Liver (tissue), 9 donors: ENCODE results near the gene CSKMT. TPM values are rescaled to one million over a fixed set of nuclear protein-coding genes. Genes with fewer than 3 reads are reported as not detected.

Source experiments
- DNase-seq: peaks from one replicate; pipeline ENCODE4 v3.0.0-alpha.2; 2017; ENCODE audit warnings: low spot score
- H3K27ac ChIP-seq, 2 donors: one replicate each; pipeline ENCODE4 v1.7.0; 2013; ENCODE audit warnings: inconsistent platforms in 2 of 2, low read length in 2 of 2, control low read depth in 1 of 2, low read depth in 1 of 2, mild to moderate bottlenecking in 1 of 2
- H3K27me3 ChIP-seq, 4 donors: one replicate each; pipeline versions ENCODE4 v1.6.1 to v1.7.0; 2013; ENCODE audit warnings: low read length in 3 of 4, inconsistent platforms in 1 of 4, mild to moderate bottlenecking in 1 of 4, moderate library complexity in 1 of 4; ENCODE audit not compliant: control insufficient read depth in 4 of 4, insufficient read depth in 4 of 4
- H3K36me3 ChIP-seq, 4 donors: one replicate each; pipeline versions ENCODE4 v1.6.1 to v1.7.0; 2013; ENCODE audit warnings: low read length in 3 of 4, mild to moderate bottlenecking in 3 of 4, low read depth in 1 of 4, moderate library complexity in 1 of 4; ENCODE audit not compliant: control insufficient read depth in 4 of 4, insufficient read depth in 3 of 4
- H3K4me1 ChIP-seq, 4 donors: one replicate each; pipeline versions ENCODE4 v1.6.1 to v1.7.0; 2013; ENCODE audit warnings: low read length in 3 of 4, mild to moderate bottlenecking in 3 of 4, moderate library complexity in 1 of 4; ENCODE audit not compliant: control insufficient read depth in 4 of 4, insufficient read depth in 4 of 4
- H3K4me3 ChIP-seq, 3 donors: one replicate each; pipeline versions ENCODE4 v1.6.1 to v1.7.0; 2013; ENCODE audit warnings: low read length in 3 of 3, control low read depth in 1 of 3, low read depth in 1 of 3, mild to moderate bottlenecking in 1 of 3
- H3K9ac ChIP-seq, 2 donors: one replicate each; pipeline ENCODE4 v1.7.0; 2013; ENCODE audit warnings: low read length in 2 of 2, mild to moderate bottlenecking in 2 of 2, moderate library complexity in 2 of 2, control low read depth in 1 of 2, low read depth in 1 of 2
- H3K9me3 ChIP-seq, 4 donors: one replicate each; pipeline versions ENCODE4 v1.6.1 to v1.7.0; 2013; ENCODE audit warnings: low read length in 3 of 4; ENCODE audit not compliant: control insufficient read depth in 4 of 4
- EGR1 ChIP-seq, 2 donors: IDR thresholded peaks; 2 replicates each; pipeline ENCODE4 v1.6.1; 2016 to 2018; ENCODE audit warnings: antibody characterized with exemption in 2 of 2, low read depth in 2 of 2
- FOXA1 ChIP-seq: IDR thresholded peaks from 2 replicates; pipeline ENCODE4 v1.6.1; 2016; ENCODE audit warnings: antibody characterized with exemption
- FOXA2 ChIP-seq: IDR thresholded peaks from 2 replicates; pipeline ENCODE4 v1.6.1; 2016; ENCODE audit warnings: antibody characterized with exemption
- GABPA ChIP-seq, 2 donors: IDR thresholded peaks in 1 of 2; conservative IDR thresholded peaks in 1 of 2; 2 replicates each; pipeline ENCODE4 v1.6.1; 2016; ENCODE audit warnings: antibody characterized with exemption in 2 of 2, mild to moderate bottlenecking in 1 of 2, moderate library complexity in 1 of 2
- HNF4A ChIP-seq, 2 donors: conservative IDR thresholded peaks; 2 replicates each; pipeline ENCODE4 v1.6.1; 2016; ENCODE audit warnings: antibody characterized with exemption in 2 of 2, mild to moderate bottlenecking in 2 of 2
- HNF4G ChIP-seq: IDR thresholded peaks from 2 replicates; pipeline ENCODE4 v1.6.1; 2016; ENCODE audit warnings: antibody characterized with exemption
- JUND ChIP-seq, 2 donors: IDR thresholded peaks; 2 replicates each; pipeline ENCODE4 v1.6.1; 2016; ENCODE audit warnings: antibody characterized with exemption in 2 of 2
- NR2F2 ChIP-seq: IDR thresholded peaks from 2 replicates; pipeline ENCODE4 v1.6.1; 2016; ENCODE audit warnings: antibody characterized with exemption
- RAD21 ChIP-seq, 2 donors: IDR thresholded peaks; 2 replicates each; pipeline ENCODE4 v1.6.1; 2016; ENCODE audit warnings: antibody characterized with exemption in 2 of 2, mild to moderate bottlenecking in 2 of 2
- RXRA ChIP-seq, 2 donors: IDR thresholded peaks; 2 replicates each; pipeline ENCODE4 v1.6.1; 2017 to 2018; ENCODE audit warnings: antibody characterized with exemption in 2 of 2, mild to moderate bottlenecking in 1 of 2
- SP1 ChIP-seq: IDR thresholded peaks from 2 replicates; pipeline ENCODE4 v1.6.1; 2018; ENCODE audit warnings: antibody characterized with exemption, mild to moderate bottlenecking
- TAF1 ChIP-seq: conservative IDR thresholded peaks from 2 replicates; pipeline ENCODE4 v1.6.1; 2016; ENCODE audit warnings: antibody characterized with exemption, mild to moderate bottlenecking
- YY1 ChIP-seq: IDR thresholded peaks from 2 replicates; pipeline ENCODE4 v1.6.1; 2016; ENCODE audit warnings: antibody characterized with exemption, mild to moderate bottlenecking
- WGBS: extraction: QIAGEN DNeasy Blood & Tissue Kit; methylation state at CpG from one replicate; pipeline ENCODE4 v1.1.7; 2013; 5-methylcytosine and 5-hydroxymethylcytosine counted together
- polyA plus RNA-seq, 2 donors: library from polyadenylated mRNA; stranded (reverse) in 1 of 2; unstranded in 1 of 2; fragments of 200-250 nt in 1 of 2; fragments of >200 nt in 1 of 2; fragmentation: Nextera tagmentation in 1 of 2; extraction: Ambion mirVana in 1 of 2; gene quantifications; one replicate each; pipeline versions ENCODE4 v1.2.1 to v1.2.3, GENCODE V29; 2013 to 2015
- total RNA-seq, 2 donors: library from RNA; depleted of rRNA; stranded (reverse); fragments of >200 nt; gene quantifications; one replicate each; pipeline ENCODE4 v1.2.3, GENCODE V29; 2014
- TF ChIP-seq, protein P1 (sequence below): IDR thresholded peaks from 2 replicates; pipeline ENCODE4 v1.6.1; 2016; ENCODE audit warnings: antibody characterized with exemption, mild to moderate bottlenecking
- TF ChIP-seq, protein P2 (sequence below): IDR thresholded peaks from 2 replicates; pipeline ENCODE4 v1.6.1; 2016; ENCODE audit warnings: antibody characterized with exemption
- TF ChIP-seq, protein P3 (sequence below): IDR thresholded peaks from 2 replicates; pipeline ENCODE4 v1.6.1; 2016; ENCODE audit warnings: antibody characterized with exemption
- TF ChIP-seq, protein P4 (sequence below): fragments of 150-350 bp; IDR thresholded peaks from 2 replicates; pipeline ENCODE4 v1.5.1; 2017; ENCODE audit warnings: improper control_type of control experiment, low read depth, low read length; ENCODE audit not compliant: missing input control
- TF ChIP-seq, protein P5 (sequence below): IDR thresholded peaks from 2 replicates; pipeline ENCODE4 v1.6.1; 2016; ENCODE audit warnings: antibody characterized with exemption
- donor health status: healthy.
- donor health status: healthy.
- donor health status: healthy.
- donor health status: healthy.
- donor health status: healthy.

CSKMT gene
- total and polyA plus RNA-seq, 4 donors: 1.8 to 2.5 (median 2.3) TPM

DNA sequence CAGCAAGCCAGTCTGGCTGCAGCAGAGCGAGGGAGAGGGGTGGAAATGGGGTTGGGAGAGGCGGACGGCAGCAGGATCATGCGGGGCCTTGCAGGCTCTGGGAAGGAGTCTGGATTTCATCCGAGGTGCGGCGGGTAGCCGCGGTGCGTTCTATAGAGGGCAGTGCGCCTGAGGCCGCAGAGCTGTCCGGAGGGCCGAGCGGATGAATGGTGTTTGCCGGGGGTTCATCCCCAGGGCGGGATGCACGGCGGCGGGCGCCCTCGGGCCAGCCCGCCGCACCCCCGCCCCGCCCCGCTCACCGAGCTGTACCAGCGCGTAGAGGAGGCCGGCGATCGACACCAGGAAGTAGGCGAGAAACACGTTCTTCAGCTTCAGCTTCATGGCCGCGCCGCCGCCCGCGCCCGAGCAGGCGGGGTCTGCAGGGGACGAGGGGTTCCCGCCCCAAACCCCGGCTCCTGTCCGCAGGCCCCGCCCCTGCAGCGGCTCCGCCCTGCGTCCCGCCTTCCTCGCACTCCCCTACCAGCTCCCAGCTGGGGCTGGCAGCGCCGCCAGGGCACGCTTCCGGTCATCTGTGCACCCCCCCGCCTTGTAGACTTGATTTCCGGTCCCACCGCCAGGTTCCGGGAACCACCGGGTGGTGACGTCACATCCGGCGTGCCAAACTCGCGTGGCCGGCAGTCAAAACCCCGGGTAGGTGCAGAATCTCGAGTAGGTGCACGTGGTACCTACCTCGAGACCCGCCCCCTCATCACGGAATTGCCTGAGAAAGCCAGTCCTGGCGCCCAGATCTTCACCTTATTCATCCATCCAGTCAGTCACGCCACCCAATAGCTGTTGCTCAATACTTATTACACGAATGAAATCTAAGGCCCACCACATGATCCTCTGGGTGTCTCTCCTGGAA lies 43.3 kb upstream of the CSKMT start, which contains the start of gene B3GAT3:
TSS of gene B3GAT3 (minus strand) at position 420 of the 904 bp plus-strand sequence. CDS start at position 381, 39 bp downstream.
- no peaks in the 10 kb centered on the region for H3K9me3 ChIP-seq
- peak within 1 kb of the TSS; percentile 80 to 96 for H3K27ac ChIP-seq
- peaks cover 4 to 17% (median 10%) of the 10 kb centered on the region in 4 donors for H3K4me1 ChIP-seq
- peaks cover 6 to 24% (median 19%) of the 10 kb centered on the region in 4 donors for H3K36me3 ChIP-seq
- TF ChIP-seq RAD21 (IDR thresholded peaks at IDR 0.05) (no peak), TAF1 (no peak), NR2F2 (no peak), GABPA (IDR thresholded peaks at IDR 0.05 in 1 of 2, conservative IDR thresholded peaks at IDR 0.05 in 1 of 2) (peak; percentile 96 to 99), JUND (IDR thresholded peaks at IDR 0.05) (peak; percentile 78 to 88), FOXA1 (no peak), RXRA (IDR thresholded peaks at IDR 0.05) (peak; percentile 35 to 38), SP1 (peak; percentile 83), HNF4A (conservative IDR thresholded peaks at IDR 0.05) (peak in 1 of 2 donors; percentile 35), HNF4G (no peak), YY1 (peak; percentile 61), FOXA2 (no peak), EGR1 (IDR thresholded peaks at IDR 0.05; ENCODE audit: low read depth in 2 of 2) (peak; percentile 26 to 61)
- TF ChIP-seq, protein P1, sequence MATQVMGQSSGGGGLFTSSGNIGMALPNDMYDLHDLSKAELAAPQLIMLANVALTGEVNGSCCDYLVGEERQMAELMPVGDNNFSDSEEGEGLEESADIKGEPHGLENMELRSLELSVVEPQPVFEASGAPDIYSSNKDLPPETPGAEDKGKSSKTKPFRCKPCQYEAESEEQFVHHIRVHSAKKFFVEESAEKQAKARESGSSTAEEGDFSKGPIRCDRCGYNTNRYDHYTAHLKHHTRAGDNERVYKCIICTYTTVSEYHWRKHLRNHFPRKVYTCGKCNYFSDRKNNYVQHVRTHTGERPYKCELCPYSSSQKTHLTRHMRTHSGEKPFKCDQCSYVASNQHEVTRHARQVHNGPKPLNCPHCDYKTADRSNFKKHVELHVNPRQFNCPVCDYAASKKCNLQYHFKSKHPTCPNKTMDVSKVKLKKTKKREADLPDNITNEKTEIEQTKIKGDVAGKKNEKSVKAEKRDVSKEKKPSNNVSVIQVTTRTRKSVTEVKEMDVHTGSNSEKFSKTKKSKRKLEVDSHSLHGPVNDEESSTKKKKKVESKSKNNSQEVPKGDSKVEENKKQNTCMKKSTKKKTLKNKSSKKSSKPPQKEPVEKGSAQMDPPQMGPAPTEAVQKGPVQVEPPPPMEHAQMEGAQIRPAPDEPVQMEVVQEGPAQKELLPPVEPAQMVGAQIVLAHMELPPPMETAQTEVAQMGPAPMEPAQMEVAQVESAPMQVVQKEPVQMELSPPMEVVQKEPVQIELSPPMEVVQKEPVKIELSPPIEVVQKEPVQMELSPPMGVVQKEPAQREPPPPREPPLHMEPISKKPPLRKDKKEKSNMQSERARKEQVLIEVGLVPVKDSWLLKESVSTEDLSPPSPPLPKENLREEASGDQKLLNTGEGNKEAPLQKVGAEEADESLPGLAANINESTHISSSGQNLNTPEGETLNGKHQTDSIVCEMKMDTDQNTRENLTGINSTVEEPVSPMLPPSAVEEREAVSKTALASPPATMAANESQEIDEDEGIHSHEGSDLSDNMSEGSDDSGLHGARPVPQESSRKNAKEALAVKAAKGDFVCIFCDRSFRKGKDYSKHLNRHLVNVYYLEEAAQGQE: peak; percentile 45
- TF ChIP-seq, protein P2, sequence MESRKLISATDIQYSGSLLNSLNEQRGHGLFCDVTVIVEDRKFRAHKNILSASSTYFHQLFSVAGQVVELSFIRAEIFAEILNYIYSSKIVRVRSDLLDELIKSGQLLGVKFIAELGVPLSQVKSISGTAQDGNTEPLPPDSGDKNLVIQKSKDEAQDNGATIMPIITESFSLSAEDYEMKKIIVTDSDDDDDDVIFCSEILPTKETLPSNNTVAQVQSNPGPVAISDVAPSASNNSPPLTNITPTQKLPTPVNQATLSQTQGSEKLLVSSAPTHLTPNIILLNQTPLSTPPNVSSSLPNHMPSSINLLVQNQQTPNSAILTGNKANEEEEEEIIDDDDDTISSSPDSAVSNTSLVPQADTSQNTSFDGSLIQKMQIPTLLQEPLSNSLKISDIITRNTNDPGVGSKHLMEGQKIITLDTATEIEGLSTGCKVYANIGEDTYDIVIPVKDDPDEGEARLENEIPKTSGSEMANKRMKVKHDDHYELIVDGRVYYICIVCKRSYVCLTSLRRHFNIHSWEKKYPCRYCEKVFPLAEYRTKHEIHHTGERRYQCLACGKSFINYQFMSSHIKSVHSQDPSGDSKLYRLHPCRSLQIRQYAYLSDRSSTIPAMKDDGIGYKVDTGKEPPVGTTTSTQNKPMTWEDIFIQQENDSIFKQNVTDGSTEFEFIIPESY: peak; percentile 82
- TF ChIP-seq, protein P3, sequence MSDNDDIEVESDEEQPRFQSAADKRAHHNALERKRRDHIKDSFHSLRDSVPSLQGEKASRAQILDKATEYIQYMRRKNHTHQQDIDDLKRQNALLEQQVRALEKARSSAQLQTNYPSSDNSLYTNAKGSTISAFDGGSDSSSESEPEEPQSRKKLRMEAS: peak; percentile 94
- TF ChIP-seq, protein P4, sequence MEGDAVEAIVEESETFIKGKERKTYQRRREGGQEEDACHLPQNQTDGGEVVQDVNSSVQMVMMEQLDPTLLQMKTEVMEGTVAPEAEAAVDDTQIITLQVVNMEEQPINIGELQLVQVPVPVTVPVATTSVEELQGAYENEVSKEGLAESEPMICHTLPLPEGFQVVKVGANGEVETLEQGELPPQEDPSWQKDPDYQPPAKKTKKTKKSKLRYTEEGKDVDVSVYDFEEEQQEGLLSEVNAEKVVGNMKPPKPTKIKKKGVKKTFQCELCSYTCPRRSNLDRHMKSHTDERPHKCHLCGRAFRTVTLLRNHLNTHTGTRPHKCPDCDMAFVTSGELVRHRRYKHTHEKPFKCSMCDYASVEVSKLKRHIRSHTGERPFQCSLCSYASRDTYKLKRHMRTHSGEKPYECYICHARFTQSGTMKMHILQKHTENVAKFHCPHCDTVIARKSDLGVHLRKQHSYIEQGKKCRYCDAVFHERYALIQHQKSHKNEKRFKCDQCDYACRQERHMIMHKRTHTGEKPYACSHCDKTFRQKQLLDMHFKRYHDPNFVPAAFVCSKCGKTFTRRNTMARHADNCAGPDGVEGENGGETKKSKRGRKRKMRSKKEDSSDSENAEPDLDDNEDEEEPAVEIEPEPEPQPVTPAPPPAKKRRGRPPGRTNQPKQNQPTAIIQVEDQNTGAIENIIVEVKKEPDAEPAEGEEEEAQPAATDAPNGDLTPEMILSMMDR: peak; percentile 6
- TF ChIP-seq, protein P5, sequence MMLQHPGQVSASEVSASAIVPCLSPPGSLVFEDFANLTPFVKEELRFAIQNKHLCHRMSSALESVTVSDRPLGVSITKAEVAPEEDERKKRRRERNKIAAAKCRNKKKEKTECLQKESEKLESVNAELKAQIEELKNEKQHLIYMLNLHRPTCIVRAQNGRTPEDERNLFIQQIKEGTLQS: peak; percentile 40
- WGBS: under 1% methylated on average over 77 of the region's 77 CpGs
- peak within 1 kb of the TSS; percentile 68 to 89 (median 74) for H3K4me3 ChIP-seq
- peak; percentile 93 for DNase-seq
- peak within 1 kb of the TSS; percentile 33 to 77 for H3K9ac ChIP-seq
- no peaks in the 10 kb centered on the region for H3K27me3 ChIP-seq
